Caco-2 (cell line): ENCODE data around the gene CRELD1. TPM values are rescaled to one million over a fixed set of nuclear protein-coding genes. Genes with fewer than 3 reads are reported as not detected.
A peak's percentile ranks its signal among the peaks of the same experiment; 100 is the strongest.

Experiments used
- BruUV-seq: library from RNA; stranded (reverse); fragments of 400-500 nt; replicated peaks from 2 replicates; lab custom pipeline; 2021; lab: Mats Ljungman, UMichigan
- CTCF ChIA-PET: fragments of 300-600 bp; sonication (Branson Sonifier 250); formaldehyde crosslinking; loops from one replicate; lab custom pipeline; 2022; ENCODE audit warnings: antibody characterized with exemption; lab: Charles Lee
- POLR2A ChIA-PET: fragments of 300-600 bp; sonication (Branson Sonifier 250); formaldehyde crosslinking; loops from one replicate; lab custom pipeline; 2022; ENCODE audit warnings: antibody characterized with exemption; lab: Charles Lee
- DNase-seq, 2 experiments: peaks; one replicate each; pipeline versions ENCODE4 v3.0.0 to v3.0.0-alpha.2; 2020 to 2022
- H3K27me3 ChIP-seq: replicated peaks from 2 replicates; pipeline ENCODE4 v1.6.0; 2011; ENCODE audit warnings: low read length; ENCODE audit not compliant: control insufficient read depth, insufficient read depth
- H3K36me3 ChIP-seq: 2 replicates; pipeline ENCODE4 v1.5.1; 2011; ENCODE audit warnings: low read length; ENCODE audit not compliant: control insufficient read depth, insufficient read depth
- H3K4me1 ChIP-seq: fragments of 250-450 bp; sonication (Bioruptor Pico); 2 replicates; pipeline ENCODE4 v1.5.1; 2020; ENCODE audit warnings: mild to moderate bottlenecking
- H3K4me3 ChIP-seq: 2 replicates; pipeline ENCODE4 v1.5.1; 2011; ENCODE audit warnings: low read depth, mild to moderate bottlenecking, control low read depth, low read length
- H3K9me3 ChIP-seq: fragments of 250-450 bp; sonication (Bioruptor Pico); 2 replicates; pipeline ENCODE4 v1.5.1; 2020; ENCODE audit warnings: mild to moderate bottlenecking, moderate library complexity
- H3K27ac Mint-ChIP-seq: one replicate; pipeline ENCODE4 v1.8.0; 2022; ENCODE audit warnings: mixed read lengths; ENCODE audit not compliant: unreplicated experiment
- H3K27me3 Mint-ChIP-seq: one replicate; pipeline ENCODE4 v1.8.0; 2022; ENCODE audit warnings: mixed read lengths; ENCODE audit not compliant: insufficient read depth, unreplicated experiment
- H3K36me3 Mint-ChIP-seq: one replicate; pipeline ENCODE4 v1.8.0; 2022; ENCODE audit warnings: mild to moderate bottlenecking, mixed read lengths; ENCODE audit not compliant: insufficient read depth, unreplicated experiment
- H3K4me1 Mint-ChIP-seq: one replicate; pipeline ENCODE4 v1.8.0; 2022; ENCODE audit warnings: low read depth, mixed read lengths; ENCODE audit not compliant: unreplicated experiment
- H3K4me3 Mint-ChIP-seq: one replicate; pipeline ENCODE4 v1.8.0; 2022; ENCODE audit warnings: mild to moderate bottlenecking, moderate library complexity, mixed read lengths; ENCODE audit not compliant: unreplicated experiment
- H3K9me3 Mint-ChIP-seq: one replicate; pipeline ENCODE4 v1.8.0; 2022; ENCODE audit warnings: mixed read lengths; ENCODE audit not compliant: unreplicated experiment
- CTCF ChIP-seq, 2 experiments: fragments of 200-600 bp in 1 of 2; IDR thresholded peaks; 1 replicate in 1 of 2; 2 replicates in 1 of 2; pipeline versions ENCODE4 v1.5.1 to v1.8.0; 2011 to 2022; ENCODE audit warnings: antibody characterized with exemption in 1 of 2, control low read depth in 1 of 2, inconsistent platforms in 1 of 2, low read depth in 1 of 2, low read length in 1 of 2, mild to moderate bottlenecking in 1 of 2, moderate library complexity in 1 of 2; ENCODE audit not compliant: insufficient read depth in 1 of 2, severe bottlenecking in 1 of 2, unreplicated experiment in 1 of 2
- intact Hi-C: fragments of 100-400 bp; cut with micrococcal nuclease; formaldehyde crosslinking; loops from one replicate; pipeline ENCODE4 v1.10.0; 2022; ENCODE audit not compliant: unreplicated experiment
- total RNA-seq: library from RNA; stranded (reverse); gene quantifications from 2 replicates; pipeline ENCODE4 v1.2.3, GENCODE V29; 2022

Gene CRELD1
- total RNA-seq, 1 experiment from 2014 or later, result 18.3 TPM

DNA sequence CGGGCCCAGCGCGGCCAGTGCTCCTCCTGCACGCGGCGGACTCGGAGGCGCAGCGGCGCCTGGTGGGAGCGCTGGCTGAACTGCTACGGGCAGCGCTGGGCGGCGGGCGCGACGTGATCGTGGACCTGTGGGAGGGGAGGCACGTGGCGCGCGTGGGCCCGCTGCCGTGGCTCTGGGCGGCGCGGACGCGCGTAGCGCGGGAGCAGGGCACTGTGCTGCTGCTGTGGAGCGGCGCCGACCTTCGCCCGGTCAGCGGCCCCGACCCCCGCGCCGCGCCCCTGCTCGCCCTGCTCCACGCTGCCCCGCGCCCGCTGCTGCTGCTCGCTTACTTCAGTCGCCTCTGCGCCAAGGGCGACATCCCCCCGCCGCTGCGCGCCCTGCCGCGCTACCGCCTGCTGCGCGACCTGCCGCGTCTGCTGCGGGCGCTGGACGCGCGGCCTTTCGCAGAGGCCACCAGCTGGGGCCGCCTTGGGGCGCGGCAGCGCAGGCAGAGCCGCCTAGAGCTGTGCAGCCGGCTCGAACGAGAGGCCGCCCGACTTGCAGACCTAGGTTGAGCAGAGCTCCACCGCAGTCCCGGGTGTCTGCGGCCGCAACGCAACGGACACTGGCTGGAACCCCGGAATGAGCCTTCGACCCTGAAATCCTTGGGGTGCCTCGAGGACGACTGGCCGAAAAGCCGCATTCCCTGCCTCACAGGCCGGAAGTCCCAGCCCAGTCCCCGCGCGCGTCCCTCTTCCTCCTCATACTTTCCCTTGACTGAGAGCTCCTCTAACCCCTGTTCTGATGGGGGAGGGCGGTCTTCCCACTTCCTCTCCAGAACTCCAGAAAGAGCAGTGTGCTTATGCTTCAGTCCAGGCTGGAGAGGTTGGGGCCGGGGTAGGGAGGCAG lies 18.1 kb upstream of the CRELD1 start:
- H3K36me3 Mint-ChIP-seq, result peaks cover 33% of the 10 kb centered on the region
- peaks cover 3% of the 10 kb centered on the region; the same call in 1 of the 2 replicates for H3K36me3 ChIP-seq
- ChIA-PET CTCF (interaction anchor here (0.7 to 5.0 kb wide), 10 partner anchors 12 to 74 kb away, joined by 3 to 63 read pairs (median 4); partner anchors contain the start of genes CRELD1 and IL17RE), POLR2A (interaction anchor here (0.7 to 3.9 kb wide), 7 partner anchors 13 to 31 kb away, joined by 3 to 31 read pairs (median 6); partner anchors contain the start of genes CRELD1 and IL17RE)
- no peaks in the 10 kb centered on the region for H3K4me1 Mint-ChIP-seq
- H3K4me3 ChIP-seq, result peak overlapping the region; percentile 73
- H3K4me1 ChIP-seq, result peaks cover 21% of the 10 kb centered on the region
- TF ChIP-seq CTCF (IDR thresholded peaks at IDR 0.05; ENCODE audit: insufficient read depth in 1 of 2, low read depth in 1 of 2, low read length in 1 of 2, severe bottlenecking in 1 of 2, unreplicated experiment in 1 of 2), result peak; percentile 9 to 40
- no peaks in the 10 kb centered on the region for H3K27me3 ChIP-seq
- H3K9me3 Mint-ChIP-seq, result no peaks in the 10 kb centered on the region
- no TSS peak for BruUV-seq
- no peaks in the 10 kb centered on the region for H3K9me3 ChIP-seq
- peak overlapping the region; percentile 89 for H3K4me3 Mint-ChIP-seq
- peak; percentile 67 to 84 for DNase-seq
- peak overlapping the region; percentile 76 for H3K27ac Mint-ChIP-seq
- H3K27me3 Mint-ChIP-seq, result no peaks in the 10 kb centered on the region
- intact Hi-C loops, result loop anchor here (1.0 to 5.0 kb wide), 7 partner anchors 13 to 73 kb away; partner anchors contain the start of genes IL17RE, JAGN1 and RPUSD3

DNA sequence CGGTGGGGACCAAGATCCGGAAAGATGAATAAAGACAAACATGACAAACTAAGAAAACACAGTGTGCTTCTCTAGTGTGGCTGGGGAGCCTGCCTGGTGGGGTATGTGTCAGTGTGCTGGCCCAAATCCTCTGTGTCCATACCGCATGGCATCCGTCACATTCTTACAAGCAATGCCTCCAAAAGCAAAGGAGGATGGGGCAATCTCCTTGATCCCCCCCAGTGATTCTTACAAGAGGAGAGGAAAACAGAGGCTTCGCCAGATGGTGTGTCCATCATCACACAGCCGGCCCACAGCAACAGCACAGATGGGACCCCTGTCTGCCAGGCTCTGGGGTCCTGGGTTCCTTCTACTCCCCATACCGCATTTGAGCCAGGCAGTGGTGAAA lies 17.3 kb upstream of the CRELD1 start:
- Mint-ChIP-seq H3K9me3 (no peaks in the 10 kb centered on the region), H3K4me1 (no peaks in the 10 kb centered on the region), H3K36me3 (peaks cover 25% of the 10 kb centered on the region), H3K4me3 (peak overlapping the region; percentile 89), H3K27ac (peak overlapping the region; percentile 76), H3K27me3 (no peaks in the 10 kb centered on the region)
- Histone ChIP-seq H3K27me3 (no peaks in the 10 kb centered on the region), H3K36me3 (peaks cover 3% of the 10 kb centered on the region; the same call in 1 of the 2 replicates), H3K4me1 (peaks cover 21% of the 10 kb centered on the region), H3K9me3 (no peaks in the 10 kb centered on the region), H3K4me3 (peak overlapping the region; percentile 73)
- intact Hi-C loops, result loop anchor here (1.0 to 5.0 kb wide), 3 partner anchors 16 to 74 kb away; partner anchors contain the start of gene RPUSD3
- no peak for DNase-seq
- POLR2A ChIA-PET, result interaction anchor here (0.6 to 3.9 kb wide), 7 partner anchors 12 to 36 kb away, joined by 3 to 31 read pairs (median 6); partner anchors contain the start of genes CRELD1 and IL17RE
- CTCF ChIA-PET, result interaction anchor here (0.7 to 5.0 kb wide), 6 partner anchors 14 to 106 kb away, joined by 3 to 63 read pairs (median 7); partner anchors contain the start of genes CRELD1, IL17RE and TTLL3
- TF ChIP-seq CTCF (IDR thresholded peaks at IDR 0.05; ENCODE audit: insufficient read depth in 1 of 2, low read depth in 1 of 2, low read length in 1 of 2, severe bottlenecking in 1 of 2, unreplicated experiment in 1 of 2), result no peak
- BruUV-seq, result TSS peak; percentile 32
